ENCODE results near the gene FAM216B. TPM values are rescaled to one million over a fixed set of nuclear protein-coding genes. Genes with fewer than 3 reads are reported as not detected.

Gene FAM216B
- total RNA-seq, 1 experiment from 2014 or later = not detected

DNA sequence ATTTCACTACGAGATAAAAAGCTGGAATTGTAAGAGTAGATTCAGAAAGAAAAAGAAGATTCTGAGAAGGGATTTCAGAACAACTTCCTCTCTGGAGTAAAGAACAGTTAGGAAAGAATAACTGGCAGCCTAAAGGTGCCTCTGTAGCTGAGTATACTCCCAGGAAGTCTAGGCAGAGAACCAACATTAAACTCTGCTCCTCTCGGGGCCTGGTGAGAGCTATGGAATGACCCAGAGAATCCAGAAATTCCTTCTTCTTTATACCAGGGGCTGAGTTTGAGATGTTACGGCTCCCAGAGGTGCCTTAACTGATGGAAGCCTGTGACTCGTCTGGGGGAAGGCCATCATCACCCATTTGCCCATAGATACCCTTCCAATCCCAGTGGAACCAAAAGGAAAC lies 39.1 kb downstream of the FAM216B start:
- no TSS peak for BruUV-seq (replicated peaks)
- TF ChIP-seq, protein P1, sequence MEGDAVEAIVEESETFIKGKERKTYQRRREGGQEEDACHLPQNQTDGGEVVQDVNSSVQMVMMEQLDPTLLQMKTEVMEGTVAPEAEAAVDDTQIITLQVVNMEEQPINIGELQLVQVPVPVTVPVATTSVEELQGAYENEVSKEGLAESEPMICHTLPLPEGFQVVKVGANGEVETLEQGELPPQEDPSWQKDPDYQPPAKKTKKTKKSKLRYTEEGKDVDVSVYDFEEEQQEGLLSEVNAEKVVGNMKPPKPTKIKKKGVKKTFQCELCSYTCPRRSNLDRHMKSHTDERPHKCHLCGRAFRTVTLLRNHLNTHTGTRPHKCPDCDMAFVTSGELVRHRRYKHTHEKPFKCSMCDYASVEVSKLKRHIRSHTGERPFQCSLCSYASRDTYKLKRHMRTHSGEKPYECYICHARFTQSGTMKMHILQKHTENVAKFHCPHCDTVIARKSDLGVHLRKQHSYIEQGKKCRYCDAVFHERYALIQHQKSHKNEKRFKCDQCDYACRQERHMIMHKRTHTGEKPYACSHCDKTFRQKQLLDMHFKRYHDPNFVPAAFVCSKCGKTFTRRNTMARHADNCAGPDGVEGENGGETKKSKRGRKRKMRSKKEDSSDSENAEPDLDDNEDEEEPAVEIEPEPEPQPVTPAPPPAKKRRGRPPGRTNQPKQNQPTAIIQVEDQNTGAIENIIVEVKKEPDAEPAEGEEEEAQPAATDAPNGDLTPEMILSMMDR (IDR thresholded peaks at IDR 0.05; ENCODE audit: unreplicated experiment) = no peak
- Mint-ChIP-seq H3K27me3 (ENCODE audit: unreplicated experiment) (peaks cover 10% of the 10 kb centered on the region), H3K36me3 (ENCODE audit: insufficient read depth, unreplicated experiment) (no peaks in the 10 kb centered on the region), H3K4me3 (ENCODE audit: low read depth, unreplicated experiment) (no peak overlapping the region), H3K27ac (ENCODE audit: unreplicated experiment) (no peak overlapping the region), H3K4me1 (ENCODE audit: low read depth, unreplicated experiment) (no peaks in the 10 kb centered on the region), H3K9me3 (ENCODE audit: low read depth, unreplicated experiment) (peaks cover 3% of the 10 kb centered on the region)
- intact Hi-C loops (cut with micrococcal nuclease; ENCODE audit: unreplicated experiment) = loop anchor here (10.0 kb wide), 1 partner anchor 486 kb away; no protein-coding TSS in a partner anchor
- no peak for DNase-seq
- CTCF ChIA-PET = interaction anchor here (1.0 kb wide), 1 partner anchor 487 kb away, joined by 3 read pairs; no protein-coding TSS in a partner anchor

DNA sequence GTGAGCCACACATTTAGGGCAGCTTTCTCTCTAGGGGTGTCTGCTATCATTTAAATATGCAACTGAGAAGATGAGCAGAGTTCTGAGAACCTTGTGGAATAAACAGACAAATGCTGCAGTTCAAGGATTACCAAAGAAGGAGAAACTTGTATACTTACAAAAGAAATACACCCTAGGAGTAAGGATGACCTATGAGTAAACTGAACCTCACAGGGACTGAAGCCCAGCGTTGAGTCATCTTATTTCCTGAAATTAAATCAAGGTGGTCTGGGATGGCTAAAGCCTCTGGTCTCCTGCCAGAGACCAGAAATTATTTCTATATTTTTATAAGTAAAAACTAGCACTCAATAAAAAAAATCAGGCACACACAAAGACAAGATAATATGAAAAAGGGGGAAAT lies 40.1 kb downstream of the FAM216B start:
- Mint-ChIP-seq H3K4me1 (ENCODE audit: low read depth, unreplicated experiment) (no peaks in the 10 kb centered on the region), H3K27me3 (ENCODE audit: unreplicated experiment) (peaks cover under 1% of the 10 kb centered on the region), H3K36me3 (ENCODE audit: insufficient read depth, unreplicated experiment) (no peaks in the 10 kb centered on the region), H3K9me3 (ENCODE audit: low read depth, unreplicated experiment) (peaks cover 3% of the 10 kb centered on the region), H3K27ac (ENCODE audit: unreplicated experiment) (no peak overlapping the region), H3K4me3 (ENCODE audit: low read depth, unreplicated experiment) (no peak overlapping the region)
- CTCF ChIA-PET = interaction anchor here (1.0 kb wide), 1 partner anchor 488 kb away, joined by 3 read pairs; no protein-coding TSS in a partner anchor
- BruUV-seq (replicated peaks) = no TSS peak
- intact Hi-C loops (cut with micrococcal nuclease; ENCODE audit: unreplicated experiment) = loop anchor here (10.0 kb wide), 1 partner anchor 487 kb away; no protein-coding TSS in a partner anchor
- TF ChIP-seq, protein P1 (IDR thresholded peaks at IDR 0.05; ENCODE audit: unreplicated experiment) = no peak
- DNase-seq = no peak

DNA sequence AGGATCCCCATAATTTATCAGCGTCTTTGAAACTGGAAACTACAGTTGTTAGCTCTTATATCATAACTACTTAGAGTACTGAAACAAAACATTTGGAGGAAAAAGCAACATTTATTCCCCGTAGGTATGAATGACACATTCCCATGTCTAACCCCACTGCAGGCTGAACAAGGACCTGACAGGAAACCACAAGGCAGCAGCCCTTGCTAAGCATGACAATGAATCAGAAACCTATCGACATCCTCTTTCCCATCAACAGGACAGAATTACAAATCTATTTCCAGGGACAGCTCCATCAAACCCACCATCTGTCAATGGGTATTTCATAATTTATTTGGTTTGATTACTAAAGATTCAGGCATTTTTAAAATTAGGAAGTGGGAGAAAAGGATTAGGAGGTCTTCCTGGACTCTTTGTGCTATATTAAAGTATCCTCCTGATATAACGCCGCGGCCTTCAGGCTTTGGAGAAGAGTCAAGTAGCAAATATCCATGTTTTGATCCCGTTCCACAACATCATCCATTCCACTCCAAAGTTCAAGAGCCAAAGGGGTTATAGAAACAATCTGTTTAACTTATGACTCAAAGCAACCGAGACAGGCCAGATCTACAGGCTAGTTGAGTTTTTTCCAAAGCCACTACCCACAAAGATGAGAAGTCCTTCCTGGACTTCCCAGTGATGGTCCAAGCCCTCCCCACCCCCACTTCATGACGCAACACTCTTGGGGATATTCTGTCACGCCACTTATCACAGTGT lies 51.1 kb downstream of the FAM216B start:
- DNase-seq = no peak
- no TSS peak for BruUV-seq (replicated peaks)
- Mint-ChIP-seq H3K36me3 (ENCODE audit: insufficient read depth, unreplicated experiment) (no peaks in the 10 kb centered on the region), H3K4me1 (ENCODE audit: low read depth, unreplicated experiment) (peaks cover 15% of the 10 kb centered on the region), H3K27me3 (ENCODE audit: unreplicated experiment) (no peaks in the 10 kb centered on the region), H3K9me3 (ENCODE audit: low read depth, unreplicated experiment) (no peaks in the 10 kb centered on the region), H3K27ac (ENCODE audit: unreplicated experiment) (no peak overlapping the region), H3K4me3 (ENCODE audit: low read depth, unreplicated experiment) (no peak overlapping the region)
- intact Hi-C loops (cut with micrococcal nuclease; ENCODE audit: unreplicated experiment) = loop anchor here (10.0 kb wide), 1 partner anchor 238 kb away; no protein-coding TSS in a partner anchor
- TF ChIP-seq, protein P1 (IDR thresholded peaks at IDR 0.05; ENCODE audit: unreplicated experiment) = no peak
- CTCF ChIA-PET = no interaction called here

DNA sequence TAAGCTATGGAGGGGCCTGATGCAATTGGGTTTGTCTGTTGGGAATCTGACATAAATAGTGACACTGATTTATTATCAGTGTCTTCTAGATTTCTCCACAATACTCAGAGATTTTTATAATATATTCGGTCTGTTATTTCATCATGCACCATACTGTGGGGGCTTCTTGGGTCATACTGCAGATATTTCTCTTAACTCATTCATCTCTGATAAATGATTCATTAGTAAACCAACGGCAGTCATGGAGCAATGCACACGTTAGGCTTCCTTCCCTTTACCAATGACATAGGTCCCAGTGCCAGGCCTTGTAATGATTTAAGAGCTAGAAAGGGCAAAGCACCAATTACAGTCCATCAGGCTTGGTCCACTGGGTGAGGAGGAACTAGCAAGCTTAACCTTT lies 53.6 kb downstream of the FAM216B start:
- Mint-ChIP-seq H3K9me3 (ENCODE audit: low read depth, unreplicated experiment) (no peaks in the 10 kb centered on the region), H3K36me3 (ENCODE audit: insufficient read depth, unreplicated experiment) (no peaks in the 10 kb centered on the region), H3K27ac (ENCODE audit: unreplicated experiment) (no peak overlapping the region), H3K27me3 (ENCODE audit: unreplicated experiment) (no peaks in the 10 kb centered on the region), H3K4me3 (ENCODE audit: low read depth, unreplicated experiment) (no peak overlapping the region), H3K4me1 (ENCODE audit: low read depth, unreplicated experiment) (peaks cover 15% of the 10 kb centered on the region)
- DNase-seq = no peak
- TF ChIP-seq, protein P1 (IDR thresholded peaks at IDR 0.05; ENCODE audit: unreplicated experiment) = no peak
- intact Hi-C loops (cut with micrococcal nuclease; ENCODE audit: unreplicated experiment) = loop anchor here (10.0 kb wide), 1 partner anchor 240 kb away; no protein-coding TSS in a partner anchor
- BruUV-seq (replicated peaks) = no TSS peak
- CTCF ChIA-PET = no interaction called here

Data from Calu3 (cell line).